HG03159 (cell line): ENCODE data around the gene IER3.
"Not testable (repeated sequence)": the region's sequence is repeated elsewhere in the genome, so short reads cannot be mapped to it uniquely, and the experiment has no call there.

Experiments used
- ATAC-seq: cut with Tn5 transposase; IDR thresholded peaks from one replicate; pipeline ENCODE4 v1.9.1; 2021; ENCODE audit warnings: mild to moderate bottlenecking, moderate library complexity; ENCODE audit not compliant: unreplicated experiment

IER3 gene

GRCh38 chr6:30725713-30726505 is 18.4 kb downstream of the IER3 start:
- no peak for ATAC-seq

GRCh38 chr6:30724906-30725667 is 19.3 kb downstream of the IER3 start:
- no peak for ATAC-seq

- ATAC-seq, result not testable (repeated sequence)
These were observed 20.3 kb downstream of the IER3 start for GRCh38 chr6:30723843-30724741.

- ATAC-seq, result not testable (repeated sequence)
These were observed 21.0 kb downstream of the IER3 start for GRCh38 chr6:30723159-30723842.

GRCh38 chr6:30722280-30723112 is 21.9 kb downstream of the IER3 start:
- no peak for ATAC-seq

GRCh38 chr6:30722025-30722279 is 22.4 kb downstream of the IER3 start:
- ATAC-seq, result not testable (repeated sequence)

GRCh38 chr6:30721198-30722024 is 22.9 kb downstream of the IER3 start:
- no peak for ATAC-seq

GRCh38 chr6:30720738-30721197 is 23.6 kb downstream of the IER3 start:
- ATAC-seq, result no peak

GRCh38 chr6:30719791-30720737 is 24.3 kb downstream of the IER3 start, which contains the start of gene TUBB:
TUBB (plus strand) TSS chr6:30720352; CDS start chr6:30720507, 155 bp downstream.
- ATAC-seq, result peak; percentile 42

GRCh38 chr6:30719356-30719755 is 25.0 kb downstream of the IER3 start:
- no peak for ATAC-seq

GRCh38 chr6:30717845-30718720 is 26.3 kb downstream of the IER3 start:
- not testable (repeated sequence) for ATAC-seq

- ATAC-seq, result peak; percentile 64
These were observed 27.1 kb downstream of the IER3 start, which contains the start of gene MDC1 for GRCh38 chr6:30717129-30717844. MDC1 (minus strand) TSS chr6:30717281; CDS start chr6:30715175, 2,106 bp downstream.

GRCh38 chr6:30716879-30717128 is 27.5 kb downstream of the IER3 start:
- ATAC-seq, result no peak

GRCh38 chr6:30714263-30714662 is 30.1 kb downstream of the IER3 start:
- ATAC-seq, result no peak

GRCh38 chr6:30712441-30712945 is 31.9 kb downstream of the IER3 start:
- no peak for ATAC-seq

GRCh38 chr6:30711758-30712380 is 32.5 kb downstream of the IER3 start:
- ATAC-seq, result no peak
